COLO829 (cell line): Measurements from ENCODE around the gene BBS5.
A peak's percentile ranks its signal among the peaks of the same experiment; 100 is the strongest.
"Not testable (repeated sequence)": the region's sequence is repeated elsewhere in the genome, so short reads cannot be mapped to it uniquely, and the experiment has no call there.

Experiments
- DNase-seq: peaks from one replicate; pipeline ENCODE4 v3.0.0; 2012; ENCODE audit warnings: low spot score

Gene BBS5

DNA sequence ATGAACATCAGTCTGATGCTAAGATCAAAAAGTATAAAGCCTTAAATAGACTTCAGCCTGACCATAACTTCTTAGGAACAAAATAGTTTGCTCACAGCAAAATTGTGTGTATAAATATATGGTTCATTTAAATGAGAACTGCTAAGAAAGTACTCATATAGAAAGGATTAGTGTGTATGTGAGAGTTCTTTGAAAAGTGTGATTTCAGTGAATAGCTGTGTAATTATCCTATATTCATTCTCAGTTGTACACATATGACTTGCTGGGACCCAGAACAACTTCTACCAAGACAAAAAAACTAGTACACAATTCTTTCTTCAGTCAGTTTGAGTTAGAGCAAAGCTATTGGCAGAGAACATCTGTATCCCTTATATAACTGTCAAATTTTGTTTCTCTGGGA lies 7.2 kb downstream of the BBS5 start:
- no peak for DNase-seq

DNA sequence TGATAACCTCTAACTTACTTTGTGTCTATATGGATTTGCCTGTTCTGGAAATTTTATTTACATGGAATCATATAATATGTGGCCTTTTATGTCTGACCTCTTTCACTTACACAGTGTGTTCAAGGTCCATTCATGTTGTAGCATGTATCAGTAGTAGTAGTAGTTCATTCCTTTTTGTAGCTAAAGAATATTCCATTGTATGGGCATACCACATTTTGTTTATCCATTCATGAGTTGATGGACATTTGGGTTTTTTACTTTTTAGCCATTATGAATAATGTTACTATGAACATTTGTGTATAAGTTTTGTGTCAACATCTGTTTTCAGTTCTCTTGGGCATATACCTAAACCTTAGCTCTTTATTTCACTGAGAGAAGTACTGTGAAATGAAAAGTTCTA lies 11.5 kb downstream of the BBS5 start:
- no peak for DNase-seq

DNA sequence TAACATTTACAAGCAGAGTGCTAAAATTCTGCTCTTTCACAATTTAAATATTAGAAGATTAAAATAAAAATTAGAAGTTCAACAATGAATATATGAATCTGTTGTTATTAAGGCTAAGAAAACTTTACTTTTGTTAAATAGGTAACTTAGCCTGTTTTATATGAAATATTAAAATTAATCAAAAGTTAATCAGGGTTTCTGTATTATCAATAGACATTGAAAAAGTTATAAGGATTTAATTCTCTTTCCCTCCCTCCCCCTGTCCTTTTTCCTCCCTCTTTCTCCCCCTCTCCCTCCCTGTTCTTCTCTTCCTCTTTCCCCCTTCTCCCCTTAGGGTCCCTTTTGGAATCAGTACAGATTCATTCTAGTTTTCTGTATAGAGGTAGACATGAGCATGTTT lies 12.1 kb downstream of the BBS5 start:
- no peak for DNase-seq

DNA sequence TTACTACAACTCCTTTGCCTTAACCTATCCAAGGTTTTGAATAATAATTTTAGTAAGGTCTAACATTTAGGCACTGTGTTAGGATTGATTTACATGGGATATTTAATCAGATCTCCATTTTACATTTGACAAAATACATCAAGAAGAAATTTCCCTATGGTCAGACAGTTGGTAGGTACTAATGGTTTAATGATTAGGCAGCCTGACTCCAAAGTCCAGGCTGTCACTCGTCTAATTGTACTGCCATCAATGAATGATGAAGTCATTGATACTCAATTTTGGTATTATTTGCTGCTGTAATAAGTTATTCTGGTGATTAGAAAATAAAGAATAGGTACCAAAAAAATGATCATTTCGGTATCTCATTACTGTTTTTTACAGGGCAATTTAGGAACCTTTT lies 14.1 kb downstream of the BBS5 start:
- DNase-seq = no peak

DNA sequence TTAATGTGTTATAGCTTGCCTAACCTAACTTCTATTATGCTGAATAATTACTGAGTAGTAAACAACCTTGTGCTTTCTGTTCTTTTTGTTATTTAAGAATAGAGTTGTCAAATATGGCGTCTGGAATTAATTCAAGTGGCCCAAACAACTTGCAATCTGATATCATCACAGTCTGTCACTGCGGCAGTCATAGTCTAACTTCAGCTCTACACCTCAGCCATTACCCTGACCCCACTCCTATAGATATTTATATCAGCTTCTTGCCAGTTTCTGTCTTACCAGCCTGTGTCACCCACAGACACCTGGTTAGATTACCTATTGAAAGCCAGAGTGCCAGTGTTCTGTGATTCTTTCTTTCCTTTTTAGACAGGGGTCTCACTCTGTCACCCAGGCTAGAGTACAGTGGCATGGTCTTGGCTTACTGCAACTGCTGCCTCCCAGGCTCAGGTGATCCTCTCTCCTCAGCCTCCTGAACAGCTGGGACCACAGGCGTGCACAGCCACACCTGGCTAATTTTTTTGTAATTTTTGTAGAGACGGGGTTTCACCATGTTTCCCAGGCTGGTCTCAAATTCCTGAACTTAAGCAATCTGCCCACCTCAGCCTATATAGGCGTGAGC lies 16.1 kb downstream of the BBS5 start:
- DNase-seq = no peak

DNA sequence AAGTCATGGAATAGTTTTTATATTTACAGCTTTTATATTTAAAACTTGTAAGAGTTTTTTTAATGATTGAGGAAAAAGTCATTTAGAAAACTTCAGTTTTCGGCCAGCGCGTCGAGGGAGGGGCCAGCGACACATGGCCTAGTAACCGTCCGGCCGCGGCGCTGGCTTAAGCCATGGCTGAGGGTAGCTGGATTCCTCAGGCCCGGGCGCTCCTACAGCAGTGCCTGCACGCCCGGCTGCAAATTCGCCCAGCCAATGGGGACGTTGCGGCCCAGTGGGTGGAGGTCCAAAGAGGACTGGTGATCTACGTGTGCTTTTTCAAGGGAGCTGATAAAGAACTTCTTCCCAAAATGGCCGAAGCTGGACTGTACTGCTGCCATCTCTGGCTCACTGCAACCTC lies 25.4 kb downstream of the BBS5 start:
- no peak for DNase-seq

DNA sequence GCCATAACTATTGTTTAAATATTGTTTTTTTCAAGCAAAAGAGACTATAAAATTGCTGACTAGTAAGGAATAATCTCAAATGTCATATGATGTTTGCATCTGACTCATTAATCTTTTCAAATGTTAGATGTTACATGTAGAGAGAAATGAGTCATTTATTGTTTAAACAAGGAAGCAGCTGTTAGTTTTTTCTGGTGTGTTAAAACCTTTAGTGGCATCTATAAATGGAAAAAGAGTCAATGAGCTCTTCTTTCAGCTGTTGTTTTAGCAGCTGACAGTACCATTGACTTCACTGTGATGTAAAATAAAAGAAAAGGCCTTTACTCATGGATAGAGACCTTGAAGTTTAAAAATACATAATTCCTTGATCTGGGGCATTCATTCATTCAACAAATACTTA lies 28.4 kb downstream of the BBS5 start:
- peak; percentile 90 for DNase-seq

DNA sequence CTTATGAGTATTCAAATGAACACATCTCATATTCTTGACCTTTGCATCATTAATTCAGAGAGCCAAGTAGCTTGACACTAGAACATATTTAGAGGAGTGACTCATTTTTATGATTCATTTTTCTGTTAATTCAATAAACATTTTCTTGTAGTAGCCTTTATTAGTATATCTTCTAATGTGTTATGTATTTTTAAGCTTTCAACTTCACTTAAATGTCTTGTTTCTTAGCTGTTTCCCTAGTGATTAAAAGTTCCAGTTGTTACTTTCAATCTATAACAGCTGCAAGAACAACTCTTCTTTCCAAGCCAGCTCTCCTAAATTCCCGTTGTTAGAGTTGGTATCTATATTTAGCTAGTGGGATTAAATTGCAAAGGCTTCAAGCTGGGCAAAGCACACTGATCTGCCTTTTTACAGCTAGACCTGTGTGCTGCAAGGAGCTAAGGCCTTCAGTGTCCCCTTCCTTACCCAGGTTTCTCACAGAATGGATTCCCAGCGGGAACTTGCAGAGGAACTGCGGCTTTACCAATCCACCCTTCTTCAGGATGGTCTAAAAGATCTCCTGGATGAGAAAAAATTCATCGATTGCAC lies 30.1 kb downstream of the BBS5 start, which contains the start of gene KLHL41:
KLHL41 (plus strand) TSS at position 405 of the 588 bp plus-strand sequence; CDS start at position 482, 77 bp downstream.
- DNase-seq = no peak

DNA sequence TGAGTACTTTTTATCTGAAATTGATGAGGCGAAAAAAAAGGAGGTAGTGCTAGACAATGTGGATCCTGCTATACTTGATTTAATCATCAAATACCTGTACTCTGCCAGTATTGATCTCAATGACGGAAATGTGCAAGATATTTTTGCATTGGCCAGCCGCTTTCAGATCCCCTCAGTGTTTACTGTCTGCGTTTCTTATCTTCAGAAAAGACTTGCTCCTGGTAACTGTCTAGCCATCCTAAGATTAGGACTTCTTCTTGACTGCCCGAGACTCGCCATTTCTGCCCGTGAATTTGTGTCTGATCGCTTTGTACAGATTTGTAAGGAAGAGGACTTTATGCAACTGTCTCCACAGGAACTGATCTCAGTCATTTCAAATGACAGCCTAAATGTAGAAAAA lies 30.7 kb downstream of the BBS5 start:
- no peak for DNase-seq

DNA sequence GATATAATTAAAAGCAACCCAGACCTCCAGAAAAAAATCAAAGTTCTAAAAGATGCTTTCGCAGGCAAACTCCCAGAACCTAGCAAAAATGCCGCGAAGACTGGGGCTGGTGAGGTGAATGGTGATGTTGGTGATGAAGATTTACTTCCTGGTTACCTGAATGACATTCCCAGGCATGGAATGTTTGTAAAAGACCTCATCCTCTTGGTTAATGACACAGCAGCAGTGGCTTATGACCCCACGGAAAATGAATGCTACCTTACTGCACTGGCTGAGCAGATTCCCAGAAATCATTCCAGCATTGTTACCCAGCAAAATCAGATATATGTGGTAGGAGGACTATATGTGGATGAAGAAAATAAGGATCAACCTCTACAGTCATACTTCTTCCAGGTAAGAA lies 31.2 kb downstream of the BBS5 start:
- DNase-seq = no peak

DNA sequence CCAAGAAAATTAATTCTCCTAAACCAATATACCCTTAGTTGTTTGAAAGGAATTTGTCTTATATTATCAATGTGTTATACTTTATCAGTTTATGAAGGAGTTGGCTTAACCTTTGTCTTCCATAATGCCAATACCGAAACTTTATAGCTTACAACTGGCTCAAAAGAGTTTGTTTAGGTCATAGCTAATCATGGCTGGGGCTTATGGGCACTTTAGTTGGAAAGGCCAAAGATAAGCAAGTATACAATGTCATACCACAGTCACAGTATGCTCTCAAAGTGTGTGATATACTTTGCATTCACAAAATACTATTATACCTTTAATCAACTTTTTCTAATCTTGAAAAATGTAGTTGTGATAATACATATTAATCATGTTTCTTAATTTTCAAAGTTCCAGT lies 32.5 kb downstream of the BBS5 start:
- DNase-seq = no peak

DNA sequence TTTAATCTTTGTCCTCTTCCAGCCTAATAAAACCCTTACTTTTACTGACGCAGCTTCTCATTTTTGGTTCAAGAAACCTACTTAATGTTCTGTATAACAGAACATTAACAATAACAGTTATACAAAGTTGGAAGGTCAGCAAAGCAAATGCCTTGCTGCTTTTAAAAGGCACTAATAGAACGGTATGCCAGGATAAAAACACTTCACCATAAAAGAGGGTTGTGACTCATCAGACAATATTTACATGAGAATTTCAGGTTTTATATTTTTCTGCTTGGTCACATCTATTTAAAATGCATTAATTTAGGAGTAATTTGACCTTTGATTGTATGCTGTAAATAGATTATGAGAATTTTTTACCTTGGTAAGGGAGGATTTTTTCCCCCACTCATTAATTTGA lies 33.2 kb downstream of the BBS5 start:
- DNase-seq = no peak

DNA sequence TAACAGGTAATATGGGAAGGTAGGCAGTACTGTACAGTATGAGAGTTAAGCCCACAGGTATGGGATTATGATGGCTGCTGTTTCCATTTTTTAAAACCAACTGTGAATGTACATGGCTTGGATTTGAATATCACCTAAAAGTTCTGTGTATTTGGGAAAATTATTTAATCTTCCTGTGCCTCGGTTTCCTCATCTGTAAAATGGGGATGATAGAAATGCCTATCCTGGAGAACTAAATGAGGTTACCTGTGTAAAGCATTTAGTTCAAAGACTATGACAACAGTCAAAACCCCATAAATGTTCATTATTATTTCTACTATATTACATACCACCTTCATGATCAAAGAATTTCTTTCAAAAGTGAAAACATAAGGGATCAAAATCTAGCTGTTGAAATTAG lies 33.8 kb downstream of the BBS5 start:
- no peak for DNase-seq

DNA sequence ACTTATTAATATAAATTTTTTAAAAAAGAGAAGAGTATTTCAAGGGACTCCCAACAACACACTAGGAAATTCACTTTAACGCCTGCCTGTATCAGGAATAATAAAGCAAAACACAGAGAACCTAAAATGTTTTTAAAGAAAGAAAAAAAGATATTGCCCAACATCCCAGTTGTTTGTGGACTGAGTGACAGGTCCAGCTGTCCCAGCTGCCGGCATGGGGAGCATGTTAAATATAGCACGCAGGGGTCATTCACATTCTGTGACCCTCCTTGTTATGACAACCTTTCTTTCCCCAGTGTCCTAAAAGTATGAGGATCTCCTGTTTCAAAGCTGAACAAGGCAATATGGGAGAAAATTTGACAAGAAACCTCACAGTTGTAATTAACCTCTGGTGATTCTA lies 34.6 kb downstream of the BBS5 start:
- DNase-seq = no peak

DNA sequence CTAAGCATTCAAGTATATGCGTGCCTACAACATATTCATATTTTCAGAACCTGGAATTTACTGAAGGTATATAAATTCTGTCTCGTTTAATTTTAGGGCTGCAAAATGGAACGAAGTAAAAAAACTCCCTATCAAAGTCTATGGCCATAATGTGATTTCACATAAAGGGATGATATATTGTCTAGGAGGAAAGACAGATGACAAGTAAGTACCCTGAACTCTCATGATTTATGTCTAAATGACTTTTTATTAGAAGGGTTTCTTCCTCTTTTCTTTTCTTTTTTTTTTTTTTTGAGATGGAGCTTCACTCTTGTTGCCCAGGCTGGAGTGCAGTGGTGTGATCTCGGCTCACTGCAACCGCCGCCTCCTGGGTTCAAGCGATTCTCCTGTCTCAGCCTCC lies 35.5 kb downstream of the BBS5 start:
- not testable (repeated sequence) for DNase-seq

DNA sequence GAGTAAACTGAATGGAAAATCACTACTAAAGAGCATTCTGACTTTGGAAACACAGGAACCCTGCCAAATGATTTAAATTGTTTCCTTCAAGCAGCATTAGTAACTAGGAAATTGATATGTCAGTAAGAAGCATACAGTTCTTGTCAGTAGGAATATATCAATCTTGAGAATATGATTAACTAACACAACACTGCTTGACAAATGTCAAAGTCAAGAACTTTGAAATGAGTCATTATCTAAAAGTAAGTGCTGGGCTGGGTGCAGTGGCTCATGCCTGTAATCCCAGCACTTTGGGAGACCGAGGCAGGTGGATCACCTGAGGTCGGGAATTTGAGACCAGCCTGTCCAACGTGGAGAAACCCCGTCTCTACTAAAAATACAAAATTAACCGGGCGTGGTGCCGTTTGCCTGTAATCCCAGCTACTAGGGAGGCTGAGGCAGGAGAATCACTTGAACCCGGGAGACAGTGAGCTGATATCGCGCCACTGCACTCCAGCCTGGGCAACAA lies 37.2 kb downstream of the BBS5 start:
- not testable (repeated sequence) for DNase-seq

DNA sequence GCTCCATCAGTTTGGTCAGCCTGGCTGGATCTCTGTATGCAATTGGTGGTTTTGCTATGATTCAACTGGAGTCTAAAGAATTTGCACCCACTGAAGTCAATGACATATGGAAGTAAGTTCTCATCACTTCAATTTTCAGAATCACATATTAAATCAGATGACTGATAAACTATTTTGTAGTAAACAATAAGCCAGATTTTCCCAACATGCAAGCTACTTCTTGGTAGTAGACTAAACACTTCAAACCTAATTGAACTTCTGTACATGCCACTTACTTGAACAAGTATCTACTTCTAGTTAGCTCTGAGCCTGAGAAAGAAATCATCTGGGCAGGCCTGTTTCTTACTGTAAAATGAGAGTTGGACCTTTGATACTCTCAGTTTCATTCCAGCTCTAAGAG lies 41.6 kb downstream of the BBS5 start:
- no peak for DNase-seq

DNA sequence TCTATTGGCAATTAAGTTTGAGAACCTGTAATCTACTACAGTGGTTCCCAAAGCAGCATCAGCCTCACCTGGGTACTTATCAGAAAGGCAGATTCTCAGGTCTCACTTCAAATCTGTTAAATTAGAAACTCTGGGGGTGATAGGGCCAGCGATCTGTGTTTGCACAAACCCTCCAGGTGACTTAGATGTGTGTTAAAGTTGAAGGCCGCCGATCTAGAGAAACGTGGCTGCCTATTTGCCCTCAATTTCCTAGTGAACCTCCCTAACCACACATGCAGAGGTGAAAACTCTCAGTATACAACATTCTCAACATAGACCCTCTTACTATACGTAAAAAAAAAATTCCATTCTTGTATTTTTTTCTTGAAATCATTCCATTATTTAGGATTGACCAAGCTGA lies 44.4 kb downstream of the BBS5 start:
- DNase-seq = no peak

DNA sequence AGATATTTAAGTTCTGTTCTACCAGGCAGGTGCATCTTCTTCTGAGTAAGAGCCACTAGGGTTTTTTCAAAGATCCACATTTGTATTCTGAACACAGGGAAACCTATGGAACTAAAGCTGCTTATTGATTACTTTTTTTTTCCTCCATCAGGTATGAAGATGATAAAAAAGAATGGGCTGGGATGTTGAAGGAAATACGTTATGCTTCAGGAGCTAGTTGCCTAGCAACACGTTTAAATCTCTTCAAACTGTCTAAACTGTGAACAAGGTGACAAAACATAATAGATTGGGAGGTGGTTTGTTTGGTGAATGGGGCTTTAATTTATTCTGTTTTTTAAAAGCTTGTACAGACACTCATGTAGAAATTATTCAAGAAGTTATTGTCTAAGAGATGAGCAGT lies 46.1 kb downstream of the BBS5 start:
- DNase-seq = no peak

DNA sequence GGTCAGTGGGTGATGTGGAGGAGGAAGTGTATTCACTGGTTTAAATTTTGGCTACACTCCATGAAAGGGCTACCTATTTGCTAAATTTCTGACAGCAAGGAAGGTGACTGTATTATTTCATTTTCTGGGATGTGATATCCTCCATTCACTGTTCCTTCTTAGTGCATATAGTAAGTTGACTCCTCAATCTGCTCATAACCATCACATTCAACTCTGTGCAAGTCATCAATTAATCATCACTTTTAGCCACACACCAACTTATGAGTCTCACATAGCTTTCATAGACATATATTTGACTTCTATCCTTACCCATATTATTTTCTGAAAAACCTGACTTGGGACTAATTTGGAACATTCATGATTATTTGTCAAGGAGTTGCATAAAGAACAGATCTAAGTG lies 47.2 kb downstream of the BBS5 start:
- no peak for DNase-seq

DNA sequence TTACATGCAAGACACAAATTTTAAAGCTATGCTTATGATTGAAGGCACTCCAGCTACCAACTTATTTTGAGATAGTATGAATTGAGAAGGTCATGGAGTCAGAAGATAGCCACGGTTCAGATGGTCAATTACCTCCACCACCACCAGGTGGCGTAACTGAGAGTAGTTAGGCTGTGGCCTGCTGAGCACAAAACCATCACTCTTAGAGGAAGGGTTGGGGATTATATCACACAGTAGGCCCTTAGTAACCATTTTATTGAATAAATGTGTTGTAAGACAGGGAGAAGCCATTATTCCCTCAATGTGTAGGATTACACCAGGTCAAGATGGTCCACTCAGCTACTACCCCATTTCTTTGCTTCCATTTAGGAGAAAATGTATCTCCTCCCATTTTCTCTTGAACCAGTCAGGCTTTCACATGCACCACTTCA lies 49.0 kb downstream of the BBS5 start:
- peak; percentile 32 for DNase-seq

DNA sequence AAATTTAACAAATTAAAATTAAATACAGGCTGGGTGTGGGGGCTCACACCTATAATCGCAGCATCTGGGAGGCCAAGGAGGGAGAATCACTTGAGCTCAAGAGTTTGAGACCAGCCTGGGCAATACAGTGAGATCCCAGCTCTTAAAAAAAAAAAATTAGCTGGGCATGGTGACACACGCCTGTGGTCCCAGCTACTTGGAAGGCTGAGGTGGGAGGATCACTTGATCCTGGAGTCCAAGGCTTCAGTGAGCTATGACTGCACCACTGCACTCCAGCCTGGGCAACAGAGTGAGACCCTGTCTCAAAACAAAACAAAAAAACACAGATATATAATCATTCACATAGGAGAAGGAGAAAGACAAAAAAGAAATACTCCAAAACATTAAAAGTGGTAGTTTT lies 60.2 kb downstream of the BBS5 start:
- not testable (repeated sequence) for DNase-seq

DNA sequence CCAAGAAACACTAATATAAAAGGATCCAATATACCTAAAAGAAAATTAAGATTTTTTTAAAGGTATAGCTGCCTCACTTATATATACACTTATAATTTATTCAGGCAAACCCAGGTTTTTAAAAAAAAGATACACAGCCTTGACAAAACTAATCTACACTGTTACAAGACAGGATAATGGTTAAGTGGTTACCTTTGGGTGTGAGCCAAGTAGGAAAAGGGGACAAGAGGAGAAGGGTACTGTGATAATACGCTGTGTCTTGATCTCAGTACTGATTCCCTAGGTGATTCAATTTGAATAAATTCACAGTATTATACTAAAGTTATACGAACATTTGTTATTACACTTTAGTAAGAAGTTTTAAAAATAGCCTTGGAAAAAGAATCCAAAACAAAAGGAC lies 60.9 kb downstream of the BBS5 start:
- DNase-seq = no peak

DNA sequence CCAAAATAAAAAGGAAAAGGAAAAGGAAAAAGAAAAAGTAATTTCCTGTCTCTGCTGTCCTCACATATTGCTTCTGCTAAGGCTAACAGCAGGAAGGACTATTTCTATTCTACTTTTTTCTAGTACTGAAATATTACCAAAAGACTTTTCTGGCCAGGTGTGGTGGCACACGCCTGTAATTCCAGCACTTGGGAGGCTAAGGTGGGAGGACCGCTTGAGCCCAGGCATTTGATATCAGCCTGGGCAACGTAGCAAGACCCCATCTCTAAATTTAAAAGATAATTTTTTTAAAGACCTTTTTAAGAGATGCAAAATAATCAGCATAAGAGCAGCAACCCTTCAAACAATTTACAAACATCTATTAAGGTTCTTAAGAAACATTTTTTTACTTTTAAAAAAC lies 63.1 kb downstream of the BBS5 start:
- DNase-seq = no peak
